ENCODE data around the gene LKAAEAR1. TPM values are rescaled to one million over a fixed set of nuclear protein-coding genes. Genes with fewer than 3 reads are reported as not detected.

LKAAEAR1 gene
- total and polyA plus RNA-seq, 2 donors from 2014 or later = 0.31 TPM; not detected in 1

DNA sequence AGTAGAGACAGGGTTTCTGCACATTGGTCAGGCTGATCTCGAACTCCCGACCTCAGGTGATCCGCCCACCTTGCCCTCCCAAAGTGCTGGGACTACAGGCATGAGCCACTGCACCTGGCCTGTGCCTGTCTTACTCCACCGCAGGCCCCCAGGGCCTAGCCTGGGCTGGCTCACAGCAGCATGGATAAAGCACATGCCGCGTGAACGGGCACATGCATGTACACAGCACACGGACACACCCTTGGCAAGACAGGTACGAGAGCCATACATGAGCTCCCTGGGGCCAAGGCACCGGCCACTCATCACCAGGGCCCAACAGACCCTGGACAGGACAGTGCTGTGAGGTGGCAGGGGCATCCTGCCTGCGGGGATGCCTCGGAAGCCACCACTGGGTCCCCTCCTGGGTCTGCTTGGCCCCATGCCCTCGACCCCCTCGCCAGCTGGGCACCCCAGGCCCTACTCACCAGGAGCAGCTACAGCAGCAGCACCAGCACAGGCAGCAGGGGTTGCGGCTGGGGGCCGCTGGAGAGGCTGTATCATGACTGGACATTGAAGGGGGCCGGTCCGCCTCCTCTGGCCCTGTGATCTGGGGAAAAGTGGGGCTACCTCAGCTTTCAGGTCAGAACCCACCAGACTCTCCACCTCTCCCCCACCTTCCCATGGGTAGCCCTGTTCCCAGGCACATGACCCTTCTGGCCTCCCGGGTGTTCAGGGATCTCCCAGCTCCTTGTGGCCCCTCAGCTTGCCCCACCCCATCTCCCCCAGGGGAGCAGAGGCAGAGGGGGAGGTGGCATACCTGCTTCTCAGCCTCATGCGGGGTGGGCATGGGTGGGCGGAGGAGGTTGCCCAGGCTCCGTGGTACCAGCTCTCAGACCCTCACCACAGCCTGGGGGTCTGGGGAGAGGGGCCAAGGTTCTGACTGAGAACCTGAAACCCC, 7.9 kb downstream of the LKAAEAR1 start:
- no peak overlapping the region for H3K27ac ChIP-seq (ENCODE audit: low read depth in 2 of 2, low read length in 2 of 2)
- H3K9me3 ChIP-seq (ENCODE audit: control insufficient read depth in 2 of 3, insufficient read depth in 1 of 3, low read length in 3 of 3) = no peaks in the 10 kb centered on the region
- FAIRE-seq = no peak
- H3K4me3 ChIP-seq (ENCODE audit: low read length in 3 of 3) = no peak overlapping the region
- intact Hi-C loops (cut with DNase I) = no loop called here
- H3K9ac ChIP-seq (ENCODE audit: low read length in 3 of 3) = no peak overlapping the region
- no peak for DNase-seq
- H3K27me3 ChIP-seq (ENCODE audit: control insufficient read depth, insufficient read depth, low read length) = no peaks in the 10 kb centered on the region
- TF ChIP-seq, protein P1, sequence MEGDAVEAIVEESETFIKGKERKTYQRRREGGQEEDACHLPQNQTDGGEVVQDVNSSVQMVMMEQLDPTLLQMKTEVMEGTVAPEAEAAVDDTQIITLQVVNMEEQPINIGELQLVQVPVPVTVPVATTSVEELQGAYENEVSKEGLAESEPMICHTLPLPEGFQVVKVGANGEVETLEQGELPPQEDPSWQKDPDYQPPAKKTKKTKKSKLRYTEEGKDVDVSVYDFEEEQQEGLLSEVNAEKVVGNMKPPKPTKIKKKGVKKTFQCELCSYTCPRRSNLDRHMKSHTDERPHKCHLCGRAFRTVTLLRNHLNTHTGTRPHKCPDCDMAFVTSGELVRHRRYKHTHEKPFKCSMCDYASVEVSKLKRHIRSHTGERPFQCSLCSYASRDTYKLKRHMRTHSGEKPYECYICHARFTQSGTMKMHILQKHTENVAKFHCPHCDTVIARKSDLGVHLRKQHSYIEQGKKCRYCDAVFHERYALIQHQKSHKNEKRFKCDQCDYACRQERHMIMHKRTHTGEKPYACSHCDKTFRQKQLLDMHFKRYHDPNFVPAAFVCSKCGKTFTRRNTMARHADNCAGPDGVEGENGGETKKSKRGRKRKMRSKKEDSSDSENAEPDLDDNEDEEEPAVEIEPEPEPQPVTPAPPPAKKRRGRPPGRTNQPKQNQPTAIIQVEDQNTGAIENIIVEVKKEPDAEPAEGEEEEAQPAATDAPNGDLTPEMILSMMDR (IDR thresholded peaks at IDR 0.05; ENCODE audit: borderline replicate concordance, extremely low read depth, insufficient read depth) = no peak
- no peaks in the 10 kb centered on the region for H3K36me3 ChIP-seq (ENCODE audit: control insufficient read depth in 2 of 3, insufficient read depth in 3 of 3, low read length in 3 of 3)
- peaks cover 0 to 19% (median 3%) of the 10 kb centered on the region in 3 donors for H3K4me1 ChIP-seq (ENCODE audit: control insufficient read depth in 2 of 3, insufficient read depth in 2 of 3, low read depth in 1 of 3, low read length in 3 of 3)

DNA sequence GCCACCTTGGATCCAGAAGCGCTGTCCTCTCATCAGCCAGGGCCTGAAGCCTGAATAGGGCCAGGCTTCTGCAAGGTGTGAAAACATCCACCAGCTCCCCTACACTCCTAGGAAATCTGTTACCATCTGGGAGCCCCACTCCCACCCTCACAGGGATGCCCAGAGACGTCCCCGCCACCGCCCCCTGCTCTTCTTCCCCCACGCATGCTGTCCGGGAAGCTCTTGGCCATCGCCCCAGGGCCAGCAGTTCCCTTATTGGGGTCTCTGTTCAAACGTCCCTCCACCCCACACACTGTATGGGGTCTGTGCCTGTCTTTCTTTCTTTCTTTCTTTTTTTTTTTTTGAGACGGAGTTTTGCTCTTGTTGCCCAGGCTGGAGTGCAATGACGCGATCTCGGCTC, 8.6 kb downstream of the LKAAEAR1 start:
- TF ChIP-seq, protein P1 (IDR thresholded peaks at IDR 0.05; ENCODE audit: borderline replicate concordance, extremely low read depth, insufficient read depth) = no peak
- Histone ChIP-seq H3K27me3 (ENCODE audit: control insufficient read depth, insufficient read depth, low read length) (no peaks in the 10 kb centered on the region), H3K27ac (ENCODE audit: low read depth in 2 of 2, low read length in 2 of 2) (no peak overlapping the region), H3K4me1 (ENCODE audit: control insufficient read depth in 2 of 3, insufficient read depth in 2 of 3, low read depth in 1 of 3, low read length in 3 of 3) (peaks cover 0 to 19% (median 3%) of the 10 kb centered on the region in 3 donors), H3K9ac (ENCODE audit: low read length in 3 of 3) (no peak overlapping the region), H3K4me3 (ENCODE audit: low read length in 3 of 3) (no peak overlapping the region), H3K9me3 (ENCODE audit: control insufficient read depth in 2 of 3, insufficient read depth in 1 of 3, low read length in 3 of 3) (no peaks in the 10 kb centered on the region), H3K36me3 (ENCODE audit: control insufficient read depth in 2 of 3, insufficient read depth in 3 of 3, low read length in 3 of 3) (no peaks in the 10 kb centered on the region)
- FAIRE-seq = no peak
- intact Hi-C loops (cut with DNase I) = no loop called here
- no peak for DNase-seq

DNA sequence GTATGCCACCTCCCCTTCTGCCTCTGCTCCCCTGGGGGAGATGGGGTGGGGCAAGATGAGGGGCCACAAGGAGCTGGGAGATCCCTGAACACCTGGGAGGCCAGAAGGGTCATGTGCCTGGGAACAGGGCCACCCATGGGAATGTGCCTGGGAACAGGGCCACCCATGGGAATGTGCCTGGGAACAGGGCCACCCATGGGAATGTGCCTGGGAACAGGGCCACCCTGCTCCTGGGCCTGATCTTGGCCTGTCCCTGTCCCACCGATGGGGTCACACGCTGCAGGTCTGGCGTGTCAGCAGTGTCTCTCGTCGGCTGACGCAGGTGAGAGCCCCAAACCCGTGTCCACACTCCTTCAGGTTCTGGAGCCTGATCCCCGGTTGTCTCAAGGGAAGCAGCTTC, 9.2 kb downstream of the LKAAEAR1 start:
- Histone ChIP-seq H3K9me3 (ENCODE audit: control insufficient read depth in 2 of 3, insufficient read depth in 1 of 3, low read length in 3 of 3) (no peaks in the 10 kb centered on the region), H3K36me3 (ENCODE audit: control insufficient read depth in 2 of 3, insufficient read depth in 3 of 3, low read length in 3 of 3) (no peaks in the 10 kb centered on the region), H3K4me3 (ENCODE audit: low read length in 3 of 3) (no peak overlapping the region), H3K27me3 (ENCODE audit: control insufficient read depth, insufficient read depth, low read length) (no peaks in the 10 kb centered on the region), H3K4me1 (ENCODE audit: control insufficient read depth in 2 of 3, insufficient read depth in 2 of 3, low read depth in 1 of 3, low read length in 3 of 3) (peaks cover 0 to 15% (median 3%) of the 10 kb centered on the region in 3 donors), H3K27ac (ENCODE audit: low read depth in 2 of 2, low read length in 2 of 2) (no peak overlapping the region), H3K9ac (ENCODE audit: low read length in 3 of 3) (no peak overlapping the region)
- TF ChIP-seq, protein P1 (IDR thresholded peaks at IDR 0.05; ENCODE audit: borderline replicate concordance, extremely low read depth, insufficient read depth) = no peak
- no peak for FAIRE-seq
- intact Hi-C loops (cut with DNase I) = no loop called here
- no peak for DNase-seq
